Stimulated activated CD4-positive, alpha-beta T cell treated with anti-CD3 and anti-CD28 coated beads, Interleukin-1b, Interleukin-23, amount 100 ng/mL, for 1 hour (primary cell): ENCODE results near the gene ZDBF2.
"Not testable (repeated sequence)": the region's sequence is repeated elsewhere in the genome, so short reads cannot be mapped to it uniquely, and the experiment has no call there.

ENCODE experiments used
- DNase-seq, 2 donors: peaks; one replicate each; pipeline ENCODE4 v3.0.0-alpha.2; 2020; ENCODE audit warnings: low read depth in 2 of 2

ZDBF2 gene

DNA sequence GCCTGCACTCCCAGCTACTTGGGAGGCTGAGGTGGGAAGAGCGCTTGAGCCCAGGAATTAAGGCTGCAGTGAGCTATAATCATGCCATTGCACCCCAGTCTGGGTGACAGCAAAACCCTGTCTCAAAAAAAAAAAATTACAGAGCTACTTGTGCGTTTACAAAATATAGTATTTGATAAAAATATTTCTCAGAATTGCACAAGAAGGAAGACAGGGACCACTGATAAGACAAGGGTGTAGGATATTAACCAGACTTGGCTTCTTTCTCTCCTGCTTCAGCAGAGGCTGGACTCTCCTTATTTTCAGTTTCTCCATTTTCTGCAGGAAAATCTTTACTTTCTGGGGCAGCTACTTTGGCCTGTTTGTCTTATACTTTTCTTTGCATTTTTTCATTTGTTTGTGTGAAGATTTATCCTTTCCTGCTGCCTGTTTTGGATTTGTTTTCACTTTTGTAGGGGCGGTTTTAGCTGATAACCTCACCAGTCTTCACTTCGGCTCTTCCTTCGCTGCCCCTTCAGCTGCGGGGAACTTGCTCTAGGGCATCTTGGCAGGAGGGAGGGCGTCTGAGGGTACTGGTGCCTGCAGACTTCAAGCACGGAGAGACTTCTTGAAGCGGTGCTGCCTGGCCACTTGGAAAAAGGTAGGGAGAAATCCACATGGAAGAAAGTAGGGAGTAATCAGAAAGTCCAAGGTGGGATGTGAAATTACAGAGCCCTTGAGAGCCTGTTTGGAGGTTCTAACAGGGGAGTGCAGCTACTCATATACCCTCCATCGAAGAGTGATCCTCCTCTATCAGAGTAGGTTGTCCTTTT, 14.9 kb upstream of the ZDBF2 start:
- DNase-seq = no peak

DNA sequence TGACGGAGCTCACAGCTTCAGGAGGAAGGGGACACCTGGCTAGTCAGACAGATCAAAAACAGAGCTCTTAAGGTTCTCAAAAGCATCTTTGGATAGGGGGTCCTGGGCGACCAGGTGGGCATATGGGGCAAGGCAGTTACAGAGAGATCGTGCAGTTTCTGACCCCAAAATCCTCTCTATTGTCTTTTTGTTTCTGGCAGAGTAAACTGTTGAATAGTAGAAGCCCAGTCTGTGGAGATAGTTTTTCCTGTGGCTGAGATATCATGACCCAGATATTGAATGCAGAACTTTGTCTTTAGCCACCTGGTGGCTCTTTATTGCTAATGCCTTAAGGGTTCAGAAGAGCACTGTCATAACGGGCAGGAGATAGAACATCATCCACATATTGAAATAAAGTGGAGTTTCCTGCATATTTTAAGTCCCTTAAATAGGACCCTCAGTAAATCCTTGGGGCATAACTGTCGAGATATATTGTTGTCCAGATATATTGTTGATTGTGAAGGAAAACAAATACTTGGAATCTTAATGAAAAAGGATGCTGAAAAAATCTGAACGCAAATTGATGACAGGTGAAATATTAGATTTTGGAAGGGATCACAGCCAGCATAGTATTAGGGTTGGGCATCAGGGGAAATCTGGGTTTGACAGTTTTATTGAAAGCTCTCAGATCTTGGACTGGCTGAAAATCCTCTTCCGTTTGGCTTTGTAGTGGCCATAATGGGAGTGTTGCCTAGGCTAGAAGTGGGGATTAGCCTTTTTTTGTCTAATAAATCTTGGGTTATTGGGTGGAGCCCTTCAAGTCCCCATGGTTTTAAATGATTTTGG, 14.1 kb upstream of the ZDBF2 start:
- DNase-seq = no peak

DNA sequence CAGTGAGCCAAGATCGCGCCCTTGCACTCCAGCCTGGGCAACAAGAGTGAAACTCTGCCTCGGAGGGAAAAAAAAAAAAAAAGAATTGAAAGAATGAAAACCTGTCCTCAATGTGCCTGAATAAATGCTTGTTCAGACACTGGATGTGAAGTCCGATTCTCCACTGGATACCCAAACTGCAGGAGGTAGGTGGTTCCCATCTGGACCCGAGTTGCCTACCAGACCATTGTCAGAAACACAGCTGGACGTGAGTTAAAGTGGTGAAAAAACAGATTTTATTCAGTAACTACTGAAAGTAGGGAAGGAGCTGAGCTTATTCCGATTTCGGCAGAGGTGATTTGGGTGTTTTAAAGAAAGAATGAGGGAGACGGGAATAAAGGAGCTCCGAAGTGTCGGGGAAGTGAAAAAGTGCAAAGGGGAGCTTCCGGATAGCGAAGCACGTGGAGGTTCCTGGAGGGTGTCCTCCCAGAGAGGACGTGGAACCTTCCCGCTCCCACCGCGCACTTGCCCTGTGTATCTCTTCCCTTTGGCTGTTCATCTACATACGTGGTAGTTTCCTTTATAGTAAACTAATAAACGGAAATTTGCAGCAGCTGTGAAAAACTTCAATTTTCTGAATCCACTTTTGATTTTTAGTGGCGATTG, 10.4 kb upstream of the ZDBF2 start:
- DNase-seq = no peak

DNA sequence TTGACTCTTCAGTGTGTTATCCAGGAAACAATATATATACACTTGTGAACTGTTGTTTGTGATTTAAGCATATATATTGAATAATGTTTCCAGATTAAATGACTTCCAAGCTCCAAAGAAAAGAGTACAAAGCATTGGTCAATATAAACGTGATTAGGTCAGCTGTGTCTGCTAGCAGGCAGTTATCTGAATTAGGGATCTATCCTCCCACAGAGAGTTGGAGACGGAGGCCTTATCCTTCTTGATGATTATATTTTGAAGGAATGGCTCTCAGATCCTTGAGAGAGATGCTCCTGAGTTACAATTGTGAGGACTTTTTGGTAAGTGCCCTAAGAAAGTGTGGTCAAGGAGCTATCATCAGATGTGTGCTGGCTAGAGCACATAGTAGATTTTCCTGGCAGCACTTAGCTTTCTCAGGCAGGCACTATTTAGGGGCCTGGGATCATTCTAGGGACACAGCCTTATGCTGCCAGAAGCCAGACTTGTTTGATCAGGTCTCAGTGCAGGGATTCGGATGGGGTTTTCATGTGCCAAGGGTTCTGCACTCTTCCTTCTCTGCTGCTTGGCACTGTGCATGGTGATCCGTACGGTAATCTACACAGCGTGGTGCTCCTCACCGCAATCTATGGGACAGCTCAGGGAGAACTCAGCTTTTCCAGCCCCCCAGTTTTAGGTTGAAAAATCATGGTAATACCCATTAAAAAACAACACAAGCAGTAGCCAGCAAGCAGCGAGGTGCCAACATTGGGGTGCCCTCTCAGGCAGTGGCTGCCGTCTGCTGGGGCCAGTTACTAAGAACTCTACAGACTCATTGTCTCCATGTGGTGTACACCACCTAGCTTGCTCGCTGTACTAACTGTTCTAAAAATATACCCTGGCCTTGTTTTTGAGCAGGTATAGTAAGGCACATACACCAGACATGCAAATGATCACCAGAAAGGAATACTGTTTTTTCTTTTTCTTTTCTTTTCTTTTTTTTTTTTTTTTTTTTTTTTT, 8.0 kb upstream of the ZDBF2 start:
- DNase-seq = no peak

DNA sequence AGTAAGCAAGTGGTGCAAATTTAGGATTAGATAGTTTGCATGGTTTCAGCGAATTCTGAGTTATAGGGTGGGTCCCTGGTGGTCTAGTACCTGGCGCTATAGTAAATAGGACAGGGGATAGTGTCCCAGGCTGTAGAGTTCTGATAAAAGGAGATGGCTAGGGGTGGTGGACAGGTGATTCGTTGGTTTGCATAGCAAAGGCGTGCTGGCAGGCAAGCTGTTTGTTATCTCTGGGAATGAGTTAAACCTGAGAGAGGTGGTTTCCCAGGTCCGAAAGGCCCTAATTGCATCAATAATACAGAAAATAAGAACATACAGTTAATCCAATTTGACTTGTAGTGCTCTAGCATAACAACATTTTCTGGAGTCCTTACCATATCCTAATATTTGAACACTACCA, 6.9 kb upstream of the ZDBF2 start:
- DNase-seq = no peak

DNA sequence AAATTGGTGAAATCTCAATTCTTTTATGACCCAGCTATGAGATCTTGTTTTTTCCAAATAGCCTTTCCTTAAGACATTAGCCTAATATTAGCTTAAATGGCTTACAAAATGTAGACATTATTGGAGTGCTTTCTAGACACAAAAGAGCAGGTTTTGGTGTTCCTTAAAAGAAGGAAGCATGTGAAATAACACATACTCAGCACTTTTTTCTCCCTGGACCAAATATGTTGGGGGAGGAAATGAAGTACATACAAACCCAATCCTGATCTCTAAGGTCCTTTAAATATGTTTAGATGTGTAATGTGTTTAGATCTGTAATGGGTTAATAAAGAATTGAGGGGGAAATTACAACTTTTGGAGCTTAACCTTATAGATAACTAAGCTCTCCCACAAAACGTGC, 3.4 kb upstream of the ZDBF2 start:
- no peak for DNase-seq

DNA sequence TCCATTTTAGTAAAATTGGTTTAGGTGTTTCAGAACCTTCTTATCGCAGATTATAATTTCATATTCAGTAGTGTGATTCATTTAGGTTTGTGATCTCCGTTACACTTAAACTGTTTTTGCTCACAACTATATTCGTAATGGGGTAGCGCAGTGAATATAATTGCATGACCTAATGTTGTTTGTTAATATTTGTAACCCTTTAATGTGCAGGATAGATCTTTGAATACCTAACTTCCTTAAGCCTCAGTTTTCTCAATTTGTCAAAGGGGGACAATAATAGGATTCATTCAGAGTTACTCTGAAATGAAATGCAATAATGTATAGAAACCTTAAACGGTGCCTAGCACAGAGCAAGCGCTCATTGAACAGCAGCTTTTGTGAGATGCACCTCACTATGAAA, 558 bp upstream of the ZDBF2 start:
- DNase-seq = no peak

DNA sequence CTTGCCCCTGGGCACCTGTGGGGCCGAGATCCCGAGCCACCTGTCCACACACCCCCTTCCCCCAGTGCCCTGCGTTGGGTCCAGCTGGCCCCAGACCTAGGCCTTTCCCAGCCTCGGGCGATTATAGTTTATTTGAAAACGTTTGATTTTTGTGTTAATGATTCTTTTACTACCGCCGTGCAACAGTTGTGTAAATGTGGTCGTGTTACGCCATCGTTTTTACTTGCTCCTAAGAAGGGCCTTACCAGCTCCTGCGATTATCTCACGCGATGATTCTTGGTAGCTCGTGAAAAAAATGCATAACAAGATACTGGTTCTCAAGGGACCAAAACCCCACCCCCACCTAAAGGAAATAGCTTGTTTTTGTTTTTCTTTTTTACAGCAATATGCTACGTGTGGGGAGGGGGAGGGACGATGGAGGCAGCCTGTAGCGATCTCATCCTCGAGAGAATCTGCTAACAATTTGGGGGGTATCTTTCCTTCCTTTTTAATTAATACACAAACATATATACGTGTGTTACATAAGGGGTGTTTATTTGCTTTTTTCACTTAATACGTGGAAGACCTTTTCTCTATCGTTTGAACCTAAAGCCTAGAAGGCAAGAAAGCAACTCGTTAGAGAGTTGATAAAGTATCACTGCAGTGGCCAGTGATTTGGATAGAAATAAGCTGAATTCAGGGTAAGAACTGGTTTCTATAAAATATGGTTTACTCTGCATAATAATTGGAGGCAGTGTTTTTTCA, 1.0 kb downstream of the ZDBF2 start:
- DNase-seq = no peak

DNA sequence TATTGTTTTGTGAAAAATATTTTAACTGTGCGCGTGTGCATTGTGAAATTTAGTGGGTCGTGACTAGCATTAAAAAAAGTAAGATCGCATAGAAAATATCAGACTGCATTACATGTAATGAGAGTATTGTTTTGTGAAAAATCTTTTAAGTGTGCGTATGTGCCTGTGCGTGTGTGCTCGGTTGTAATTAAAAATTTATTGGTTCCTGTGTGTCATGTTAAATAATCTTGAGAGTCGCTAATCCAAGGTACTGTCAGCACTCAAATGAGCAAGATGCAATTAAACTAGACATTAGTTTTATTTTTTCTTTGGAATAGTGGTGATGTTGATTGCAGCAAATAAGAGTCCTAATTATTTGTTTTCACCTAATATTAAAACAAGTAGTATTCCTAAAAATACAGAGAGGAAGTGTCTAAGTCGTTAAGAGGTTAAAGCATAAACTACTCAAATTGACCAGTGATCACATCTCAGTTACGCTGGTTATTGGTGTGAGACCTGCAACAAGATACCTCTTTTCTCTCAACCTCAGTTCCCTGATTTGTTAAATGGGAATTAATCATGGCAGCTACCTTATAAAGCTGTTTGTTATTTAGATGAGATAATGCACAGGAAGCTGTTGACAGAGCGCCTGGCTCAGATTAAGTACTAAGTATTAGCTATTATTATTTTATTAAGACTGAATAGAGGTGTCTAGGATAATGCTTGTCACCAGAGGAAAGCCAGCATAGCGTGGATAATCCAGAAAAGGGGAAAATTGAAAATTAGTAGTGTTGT, 1.9 kb downstream of the ZDBF2 start:
- no peak for DNase-seq

DNA sequence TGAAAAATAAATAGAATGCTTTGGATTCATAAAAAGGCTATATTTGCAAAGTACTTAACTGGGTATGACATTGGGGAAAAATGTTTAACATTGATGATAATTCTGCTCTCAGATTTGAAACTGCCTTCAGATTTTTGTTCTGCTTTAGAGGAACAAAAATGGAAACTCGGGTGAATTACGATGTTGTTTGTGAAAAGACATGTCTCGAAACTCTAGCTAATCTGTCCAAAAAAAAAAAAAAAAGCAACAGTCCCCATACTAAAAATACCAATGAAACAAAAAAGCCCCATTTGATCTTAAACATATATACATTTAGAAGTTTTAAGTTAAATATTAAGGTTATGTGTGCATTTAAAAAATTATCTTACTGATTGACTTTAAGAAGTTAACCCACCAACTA, 3.0 kb downstream of the ZDBF2 start:
- no peak for DNase-seq

DNA sequence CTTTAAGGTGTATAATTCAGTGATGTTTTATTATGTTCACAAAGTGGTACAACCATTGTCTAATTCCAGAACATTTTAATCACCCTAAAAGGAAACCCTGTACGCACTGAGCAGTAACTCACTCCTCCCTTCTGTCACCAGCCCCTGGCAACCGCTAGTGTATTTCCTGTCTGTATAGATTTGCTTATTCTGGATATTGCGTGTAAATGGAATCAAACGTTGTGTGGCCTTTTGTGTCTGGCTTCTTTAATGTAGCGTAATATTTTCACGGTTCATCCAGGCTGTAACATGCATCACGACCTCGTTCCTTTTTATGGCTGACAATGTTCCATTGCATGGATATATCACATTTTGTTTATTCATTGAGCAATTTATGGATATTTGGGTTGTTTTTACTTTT, 8.3 kb downstream of the ZDBF2 start:
- no peak for DNase-seq

DNA sequence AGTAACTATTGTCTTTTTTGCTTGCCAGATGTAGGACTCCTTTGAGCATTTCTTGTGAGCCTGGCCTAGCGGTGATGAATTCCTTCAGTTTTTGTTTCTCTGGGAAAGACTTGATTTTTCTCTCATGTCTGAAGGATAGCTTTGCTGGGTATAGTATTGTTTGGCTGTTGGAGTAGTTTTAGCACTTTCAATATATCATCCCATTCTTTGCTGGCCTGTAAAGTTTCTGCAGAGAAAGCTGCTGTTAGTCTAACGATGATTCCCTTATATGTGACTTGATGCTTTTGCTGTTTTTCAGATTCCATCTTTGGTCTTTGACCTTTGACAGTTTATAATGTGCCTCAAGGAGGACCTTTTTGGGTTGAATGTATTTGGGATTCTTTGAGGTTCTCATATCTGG, 12.7 kb downstream of the ZDBF2 start:
- DNase-seq = no peak

DNA sequence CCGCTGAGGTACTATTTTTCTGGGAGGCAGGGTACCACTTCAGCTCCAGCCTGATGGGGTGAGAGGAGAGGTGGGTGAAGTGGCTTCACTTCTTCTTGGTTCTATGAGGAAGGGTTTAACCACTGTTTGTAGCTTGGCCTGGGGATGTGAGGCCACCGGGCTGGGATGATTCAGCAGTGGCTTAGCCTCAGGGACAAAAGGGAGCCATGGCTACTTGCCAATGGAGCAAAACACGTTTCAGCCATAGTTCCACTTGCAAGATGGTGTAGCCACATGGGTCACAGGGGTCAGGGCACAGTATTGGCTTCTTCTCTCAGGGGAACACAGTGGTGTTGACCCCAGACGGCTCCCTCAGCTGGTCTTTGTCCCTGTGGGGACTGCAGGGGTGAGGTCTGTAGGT, 14.9 kb downstream of the ZDBF2 start:
- DNase-seq = no peak

DNA sequence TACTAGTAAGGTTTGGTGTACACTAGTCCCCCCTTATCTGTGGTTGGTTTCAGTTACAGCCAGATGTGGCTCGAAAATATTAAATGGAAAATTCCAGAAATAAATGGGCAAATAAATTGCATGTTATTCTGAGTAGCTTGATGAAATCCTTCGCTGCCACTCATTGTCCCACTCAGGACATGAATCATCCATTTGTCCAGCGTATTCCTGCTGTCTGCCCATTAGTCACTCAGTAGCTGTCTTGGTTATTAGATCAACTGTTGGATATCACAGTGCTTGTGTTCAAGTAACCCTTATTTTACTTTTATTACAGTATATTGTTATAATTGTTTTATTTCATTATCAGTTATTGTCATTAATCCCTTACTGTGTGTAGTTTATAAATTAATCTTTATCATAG, 21.7 kb downstream of the ZDBF2 start:
- no peak for DNase-seq

DNA sequence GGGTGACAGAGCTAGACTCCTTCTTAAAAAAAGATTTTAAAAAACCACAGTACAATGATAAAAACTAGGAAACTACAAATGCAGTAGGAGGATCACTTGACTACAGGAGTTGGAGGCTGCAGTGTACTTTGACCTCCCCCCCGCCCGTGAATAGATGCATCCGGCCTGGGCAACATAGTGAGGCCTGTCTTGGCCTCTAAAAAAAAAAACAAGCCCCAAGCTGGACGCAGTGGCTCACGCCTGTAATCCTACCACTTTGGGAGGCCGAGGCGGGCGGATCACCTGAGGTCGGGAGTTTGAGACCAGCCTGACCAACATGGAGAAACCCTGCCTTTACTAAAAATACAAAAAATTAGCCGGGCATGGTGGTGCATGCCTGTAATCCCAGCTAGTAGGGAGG, 25.1 kb downstream of the ZDBF2 start:
- not testable (repeated sequence) for DNase-seq

DNA sequence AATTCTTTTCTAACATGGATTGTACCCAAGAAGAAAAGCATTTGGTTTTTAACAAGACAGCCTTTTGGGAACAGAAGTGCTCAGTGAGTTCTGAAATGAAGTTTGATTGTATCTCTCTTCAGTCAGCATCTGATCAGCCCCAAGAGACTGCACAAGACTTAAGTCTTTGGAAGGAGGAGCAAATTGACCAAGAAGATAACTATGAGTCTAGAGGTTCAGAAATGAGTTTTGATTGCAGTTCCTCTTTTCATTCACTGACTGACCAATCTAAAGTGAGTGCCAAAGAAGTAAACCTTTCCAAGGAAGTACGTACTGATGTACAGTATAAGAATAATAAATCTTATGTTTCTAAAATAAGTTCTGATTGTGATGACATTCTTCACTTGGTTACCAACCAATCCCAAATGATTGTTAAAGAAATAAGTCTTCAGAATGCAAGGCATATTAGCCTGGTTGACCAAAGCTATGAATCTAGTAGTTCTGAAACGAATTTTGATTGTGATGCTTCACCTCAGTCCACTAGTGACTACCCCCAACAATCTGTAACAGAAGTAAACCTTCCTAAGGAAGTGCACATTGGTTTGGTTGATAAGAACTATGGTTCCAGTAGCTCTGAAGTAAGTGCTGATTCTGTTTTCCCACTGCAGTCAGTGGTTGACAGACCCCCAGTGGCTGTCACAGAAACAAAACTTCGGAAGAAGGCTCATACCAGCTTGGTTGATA, 31.2 kb downstream of the ZDBF2 start:
- DNase-seq = no peak

DNA sequence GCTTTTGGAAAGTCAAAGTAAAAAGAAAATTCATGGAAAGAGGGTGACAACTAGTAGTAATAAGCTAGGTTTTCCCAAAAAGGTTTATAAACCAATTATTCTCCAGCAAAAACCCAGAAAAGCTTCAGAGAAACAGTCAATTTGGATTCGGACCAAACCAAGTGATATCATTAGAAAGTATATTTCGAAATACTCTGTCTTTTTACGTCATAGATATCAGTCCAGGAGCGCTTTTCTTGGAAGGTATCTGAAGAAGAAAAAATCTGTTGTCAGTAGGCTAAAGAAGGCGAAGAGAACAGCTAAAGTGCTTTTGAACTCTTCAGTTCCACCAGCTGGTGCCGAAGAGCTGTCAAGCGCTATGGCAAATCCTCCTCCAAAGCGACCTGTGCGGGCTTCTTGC, 36.6 kb downstream of the ZDBF2 start:
- no peak for DNase-seq

DNA sequence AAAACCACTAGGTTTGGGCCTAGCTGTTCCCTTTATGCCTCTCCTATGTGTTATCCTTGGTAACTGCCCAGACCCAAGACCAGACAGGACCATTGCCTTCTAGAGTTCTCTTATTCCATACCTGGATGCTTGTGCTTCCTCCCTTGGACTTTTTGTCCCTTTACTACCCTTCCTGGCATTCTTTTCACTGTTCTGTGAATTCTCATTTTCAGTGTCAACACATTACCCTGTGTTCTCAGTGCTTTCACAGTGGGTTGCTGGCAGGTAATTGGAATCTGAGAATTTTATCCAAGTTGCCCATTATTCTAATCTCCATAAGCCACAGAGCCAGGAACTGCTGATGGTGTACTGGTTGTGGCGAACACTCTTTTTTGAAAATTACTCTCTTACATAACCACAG, 41.7 kb downstream of the ZDBF2 start:
- no peak for DNase-seq

DNA sequence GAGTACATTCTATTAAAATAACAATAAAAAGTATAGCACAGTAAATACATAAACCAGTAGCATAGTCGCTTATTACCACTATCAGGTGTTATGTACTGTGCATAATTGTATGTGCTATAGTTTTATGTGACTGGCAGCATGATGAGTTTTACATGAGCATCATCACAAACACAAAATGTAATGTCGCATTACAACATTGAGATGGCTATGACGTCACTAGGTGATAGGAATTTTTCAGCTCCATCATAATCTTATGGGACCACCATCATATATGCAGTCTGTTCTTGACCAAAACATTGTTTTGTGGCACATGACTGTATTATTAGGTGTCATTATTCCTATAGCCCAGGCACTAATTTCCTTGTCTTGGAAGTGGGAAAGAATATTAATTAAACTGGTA, 48.6 kb downstream of the ZDBF2 start:
- DNase-seq = no peak
